Measurements from ENCODE around the gene ABHD3.

- no peak for TF ChIP-seq CTCF (IDR thresholded peaks at IDR 0.05)
- no peak for TF ChIP-seq POLR2A (IDR thresholded peaks at IDR 0.05)
- TF ChIP-seq EP300 (IDR thresholded peaks at IDR 0.05) = no peak
Observed at GRCh38 chr18:21714474-21714873, 9.9 kb upstream of the ABHD3 start.
